H1 (cell line): Measurements from ENCODE around the gene FGF14. TPM values are rescaled to one million over a fixed set of nuclear protein-coding genes. Genes with fewer than 3 reads are reported as not detected.

Experiments
- CHD7 ChIP-seq: fragments of 300-600 bp; sonication (generic); IDR thresholded peaks from 2 replicates; pipeline ENCODE4 v1.7.1; 2012; ENCODE audit warnings: low read length, moderate library complexity, mild to moderate bottlenecking, inconsistent platforms; ENCODE audit not compliant: insufficient replicate concordance
- polyA plus RNA-seq, 7 experiments: library from polyadenylated mRNA; depleted of rRNA in 3 of 7; stranded (reverse) in 5 of 7; unstranded in 2 of 7; fragments of >200 nt in 5 of 7; fragments of 200-250 nt in 2 of 7; gene quantifications; 1 replicate in 5 of 7; 2 replicates in 1 of 7; 4 replicates in 1 of 7; pipeline versions ENCODE4 v1.2.1 to v1.2.3, GENCODE V29; 2011 to 2013; ENCODE audit warnings: missing spikeins in 2 of 7, mixed read lengths in 2 of 7
- total RNA-seq: library from RNA; stranded (reverse); fragmentation: NEBNext Ultra II Directional; extraction: Animal tissue kit (Norgen Biotek cat#: 25700); gene quantifications from 2 replicates; pipeline ENCODE4 v1.2.1, GENCODE V29; 2021

Gene FGF14
- total and polyA plus RNA-seq, 2 of the 8 experiments (the other 6 are each of a cell fraction or from before 2014, with no cell fraction given) = 0.05 to 0.58 TPM

GRCh38 chr13:101711307-101712025, 690.4 kb downstream of the FGF14 start (continued):
- no peak for TF ChIP-seq CHD7
